Activated T-helper 1 cell treated with anti-CD3 and anti-CD28 coated beads, Interleukin-12 subunit alpha, Interleukin-12 subunit beta, Interleukin-2, Interleukin-4 antibody, amounts not matched to agents 30 ng/mL and 10 ng/mL and 1 ng/mL, durations not matched to agents 14 hours and 24 hours and 36 hours (primary cell): ENCODE measurements around the gene TSPAN9. TPM values are rescaled to one million over a fixed set of nuclear protein-coding genes. Genes with fewer than 3 reads are reported as not detected.

Source experiments
- DNase-seq: peaks from one replicate; pipeline ENCODE4 v3.0.0; 2021; ENCODE audit warnings: low spot score
- H3K27ac Mint-ChIP-seq: one replicate; pipeline ENCODE4 v1.8.0; 2021; ENCODE audit warnings: mild to moderate bottlenecking, mixed read lengths
- H3K27me3 Mint-ChIP-seq: one replicate; pipeline ENCODE4 v1.8.0; 2022; ENCODE audit warnings: mild to moderate bottlenecking, moderate library complexity, mixed read lengths; ENCODE audit not compliant: insufficient read depth
- H3K36me3 Mint-ChIP-seq: one replicate; pipeline ENCODE4 v1.8.0; 2021; ENCODE audit warnings: low read depth, mixed read lengths
- H3K4me1 Mint-ChIP-seq: one replicate; pipeline ENCODE4 v1.8.0; 2021; ENCODE audit warnings: low read depth, mixed read lengths
- H3K4me3 Mint-ChIP-seq: one replicate; pipeline ENCODE4 v1.8.0; 2021; ENCODE audit warnings: mild to moderate bottlenecking, moderate library complexity, mixed read lengths
- H3K9me3 Mint-ChIP-seq: one replicate; pipeline ENCODE4 v1.8.0; 2021; ENCODE audit warnings: mixed read lengths
- intact Hi-C: fragments of 100-400 bp; cut with micrococcal nuclease; formaldehyde crosslinking; loops from one replicate; pipeline ENCODE4 v1.15.1; 2024
- total RNA-seq: library from RNA; stranded (reverse); gene quantifications from 2 replicates; pipeline ENCODE4 v1.2.3, GENCODE V29; 2022

Gene TSPAN9
- total RNA-seq, 1 donor from 2014 or later: 0.44 TPM

DNA sequence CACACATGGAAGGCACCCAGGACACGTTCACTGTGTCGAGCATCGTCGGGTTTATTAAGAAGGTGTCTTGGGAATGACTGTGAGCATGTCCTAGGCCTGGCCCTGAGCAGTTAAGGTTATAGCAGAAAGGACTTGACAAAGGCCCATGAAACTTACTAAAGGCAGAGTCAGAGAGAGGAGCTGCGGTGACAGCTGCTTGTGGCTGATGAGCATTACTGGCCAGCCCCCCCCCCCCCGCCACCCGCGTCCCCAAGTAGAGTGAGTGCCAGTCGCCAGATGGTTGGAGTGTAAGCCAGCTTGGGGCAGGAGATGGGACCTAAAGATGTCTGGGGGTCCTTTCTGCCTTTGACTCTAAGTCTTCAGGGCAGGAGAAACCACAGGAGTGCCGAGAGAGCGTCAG lies 169.9 kb downstream of the TSPAN9 start:
- intact Hi-C loops: no loop called here
- no peak for DNase-seq
- Mint-ChIP-seq H3K27me3 (peaks cover 3% of the 10 kb centered on the region), H3K36me3 (no peaks in the 10 kb centered on the region), H3K4me3 (no peak overlapping the region), H3K9me3 (no peaks in the 10 kb centered on the region), H3K4me1 (peaks cover 8% of the 10 kb centered on the region), H3K27ac (no peak overlapping the region)

DNA sequence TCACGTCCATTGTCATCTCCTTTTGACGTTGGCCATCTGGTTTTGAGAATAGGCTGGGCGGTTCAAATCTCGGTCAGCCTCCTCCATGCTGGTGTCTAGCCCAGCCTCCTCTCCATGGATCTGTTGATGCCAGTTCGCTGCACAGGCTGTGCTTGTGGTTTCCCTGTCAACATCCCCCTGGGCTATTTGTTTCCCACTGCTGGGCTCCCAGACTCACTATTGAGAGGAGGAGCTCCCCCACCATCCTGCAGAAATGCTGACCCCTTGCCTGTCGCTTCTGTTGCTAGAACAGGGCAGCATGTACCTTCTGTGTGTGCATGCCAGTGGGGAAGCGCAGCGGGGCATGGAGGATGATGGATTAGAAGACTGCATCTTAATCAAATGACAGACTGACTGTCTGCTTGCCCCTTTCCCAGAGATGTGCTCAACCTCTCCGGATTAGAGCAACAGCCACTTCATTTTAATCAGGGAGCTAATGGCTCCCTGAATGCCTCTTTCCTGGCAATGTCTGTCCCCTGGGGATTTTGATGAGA lies 170.5 kb downstream of the TSPAN9 start:
- DNase-seq: no peak
- intact Hi-C loops: no loop called here
- Mint-ChIP-seq H3K27ac (no peak overlapping the region), H3K27me3 (peaks cover 3% of the 10 kb centered on the region), H3K4me3 (no peak overlapping the region), H3K36me3 (no peaks in the 10 kb centered on the region), H3K9me3 (no peaks in the 10 kb centered on the region), H3K4me1 (peaks cover 8% of the 10 kb centered on the region)

DNA sequence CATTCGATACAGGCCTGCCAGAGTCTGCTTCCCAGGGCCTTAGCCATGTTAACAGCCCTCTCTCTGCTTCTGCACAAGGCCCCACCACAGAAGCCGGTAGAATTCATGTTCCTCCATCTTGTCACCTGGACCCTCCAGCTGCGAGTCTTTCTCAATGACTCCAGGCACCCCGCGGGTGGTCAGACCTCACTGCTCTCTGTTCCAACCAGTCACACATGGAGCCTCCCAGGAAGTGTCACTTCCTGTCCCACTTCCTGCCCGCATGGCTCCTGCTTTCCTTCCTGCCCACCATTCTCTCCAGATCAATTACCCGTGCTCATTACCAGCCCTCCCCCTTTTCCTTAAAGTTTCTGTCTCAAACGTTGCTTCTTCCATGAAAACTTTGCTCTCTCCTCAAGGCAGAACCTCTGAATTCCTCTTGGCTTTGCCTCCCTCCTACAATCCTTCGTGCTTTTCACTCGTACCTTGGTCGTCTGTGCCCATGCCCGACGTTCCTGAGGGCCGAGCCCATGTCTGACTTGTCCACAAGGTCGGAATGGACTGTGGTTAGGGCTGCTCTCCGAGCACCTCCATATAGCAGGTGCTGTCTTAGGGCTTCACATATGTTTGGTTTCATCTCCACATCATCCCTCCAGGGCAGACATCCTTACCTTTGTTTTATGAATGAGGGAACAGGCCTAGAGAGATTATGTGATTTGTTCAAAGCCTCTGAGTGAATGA lies 172.1 kb downstream of the TSPAN9 start:
- intact Hi-C loops: no loop called here
- DNase-seq: no peak
- Mint-ChIP-seq H3K4me1 (peaks cover 8% of the 10 kb centered on the region), H3K36me3 (no peaks in the 10 kb centered on the region), H3K9me3 (no peaks in the 10 kb centered on the region), H3K4me3 (no peak overlapping the region), H3K27me3 (peaks cover 3% of the 10 kb centered on the region), H3K27ac (no peak overlapping the region)

DNA sequence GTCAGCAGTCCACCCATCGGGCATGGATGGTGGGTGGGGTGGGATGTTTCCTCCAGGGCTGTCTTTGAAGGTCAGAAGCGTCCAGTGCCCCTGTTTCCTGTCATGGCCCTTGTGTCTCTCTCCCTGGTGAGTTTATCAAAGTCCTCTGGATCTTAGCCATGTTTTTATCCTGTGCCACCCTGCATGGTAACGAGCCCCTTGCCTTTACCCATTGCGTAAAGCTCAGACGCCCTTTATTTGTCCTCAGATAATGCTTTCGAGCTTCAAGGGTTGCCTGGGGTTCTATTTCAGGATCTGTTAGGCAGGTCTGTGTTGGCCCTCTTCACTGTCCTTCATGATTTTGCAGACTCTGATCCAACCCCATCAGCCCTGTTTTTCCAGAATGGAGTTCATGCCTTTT lies 172.9 kb downstream of the TSPAN9 start:
- H3K27me3 Mint-ChIP-seq: peaks cover 3% of the 10 kb centered on the region
- no peaks in the 10 kb centered on the region for H3K36me3 Mint-ChIP-seq
- no peak overlapping the region for H3K4me3 Mint-ChIP-seq
- intact Hi-C loops: no loop called here
- peaks cover 8% of the 10 kb centered on the region for H3K4me1 Mint-ChIP-seq
- H3K27ac Mint-ChIP-seq: no peak overlapping the region
- DNase-seq: no peak
- H3K9me3 Mint-ChIP-seq: no peaks in the 10 kb centered on the region

DNA sequence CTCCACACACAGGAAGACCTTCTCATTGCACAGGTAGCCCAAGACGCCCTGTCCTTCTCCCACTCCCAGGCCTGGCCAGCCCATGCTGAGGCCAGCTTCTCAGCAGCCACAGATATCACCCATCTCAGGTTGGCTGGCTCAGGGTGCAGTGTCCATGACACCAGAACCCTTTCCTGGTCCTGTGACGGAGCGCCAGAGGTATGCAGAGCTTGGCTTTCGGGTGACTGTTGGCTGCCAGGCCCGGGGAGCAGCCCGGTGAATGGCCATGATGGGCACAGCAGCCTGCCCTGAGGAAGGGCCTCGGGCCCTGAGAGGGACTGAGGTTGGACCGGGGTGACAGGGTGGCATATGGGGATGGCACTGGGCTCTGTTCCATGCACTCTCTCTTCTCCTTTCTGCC lies 173.4 kb downstream of the TSPAN9 start:
- Mint-ChIP-seq H3K4me1 (peaks cover 8% of the 10 kb centered on the region), H3K27ac (no peak overlapping the region), H3K36me3 (no peaks in the 10 kb centered on the region), H3K27me3 (peaks cover 5% of the 10 kb centered on the region), H3K4me3 (no peak overlapping the region), H3K9me3 (no peaks in the 10 kb centered on the region)
- intact Hi-C loops: no loop called here
- DNase-seq: no peak

DNA sequence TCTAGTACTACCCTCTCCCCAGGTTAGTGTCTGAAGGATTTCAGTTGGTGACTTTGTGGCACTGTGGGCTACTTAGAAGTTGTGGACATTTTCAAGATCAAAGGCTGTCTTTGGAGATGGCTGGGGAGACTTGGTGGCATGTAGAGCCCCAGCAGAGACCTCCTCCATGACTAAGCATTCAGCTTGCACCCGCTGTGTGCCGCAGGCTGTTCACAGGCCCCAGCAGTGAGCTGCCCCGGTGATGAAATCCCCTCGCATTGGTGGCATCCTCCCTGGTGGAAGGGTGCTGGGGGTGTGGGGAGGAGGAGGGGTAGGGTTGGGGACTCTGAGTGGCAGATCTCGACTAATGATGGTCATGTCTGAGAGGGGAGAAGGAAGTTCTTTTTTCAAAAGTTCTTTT lies 173.9 kb downstream of the TSPAN9 start:
- Mint-ChIP-seq H3K9me3 (no peaks in the 10 kb centered on the region), H3K4me1 (peaks cover 8% of the 10 kb centered on the region), H3K4me3 (no peak overlapping the region), H3K27me3 (peaks cover 7% of the 10 kb centered on the region), H3K36me3 (no peaks in the 10 kb centered on the region), H3K27ac (no peak overlapping the region)
- intact Hi-C loops: no loop called here
- DNase-seq: no peak

DNA sequence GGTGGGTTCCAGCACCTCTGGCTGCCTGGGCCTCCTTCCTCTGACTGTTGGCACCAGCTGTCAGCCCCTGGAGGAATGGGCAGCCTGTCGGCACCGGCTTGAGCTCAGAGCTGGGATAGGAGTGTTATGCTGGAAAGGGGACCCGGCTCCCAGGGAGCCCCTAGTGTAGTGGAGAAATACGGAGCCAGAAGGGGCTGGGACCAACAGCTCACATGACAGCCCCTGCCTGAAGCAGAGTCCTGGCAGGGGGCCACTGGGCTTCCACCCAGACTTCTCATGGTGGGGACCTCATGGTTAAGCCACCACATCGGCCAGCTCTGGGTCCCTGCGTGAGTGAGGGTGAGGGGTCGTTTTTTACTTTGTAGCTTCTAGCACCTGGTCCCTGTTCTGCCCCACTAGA lies 174.5 kb downstream of the TSPAN9 start:
- Mint-ChIP-seq H3K4me3 (no peak overlapping the region), H3K27me3 (peaks cover 7% of the 10 kb centered on the region), H3K36me3 (no peaks in the 10 kb centered on the region), H3K9me3 (no peaks in the 10 kb centered on the region), H3K4me1 (peaks cover 8% of the 10 kb centered on the region), H3K27ac (no peak overlapping the region)
- no peak for DNase-seq
- intact Hi-C loops: no loop called here

DNA sequence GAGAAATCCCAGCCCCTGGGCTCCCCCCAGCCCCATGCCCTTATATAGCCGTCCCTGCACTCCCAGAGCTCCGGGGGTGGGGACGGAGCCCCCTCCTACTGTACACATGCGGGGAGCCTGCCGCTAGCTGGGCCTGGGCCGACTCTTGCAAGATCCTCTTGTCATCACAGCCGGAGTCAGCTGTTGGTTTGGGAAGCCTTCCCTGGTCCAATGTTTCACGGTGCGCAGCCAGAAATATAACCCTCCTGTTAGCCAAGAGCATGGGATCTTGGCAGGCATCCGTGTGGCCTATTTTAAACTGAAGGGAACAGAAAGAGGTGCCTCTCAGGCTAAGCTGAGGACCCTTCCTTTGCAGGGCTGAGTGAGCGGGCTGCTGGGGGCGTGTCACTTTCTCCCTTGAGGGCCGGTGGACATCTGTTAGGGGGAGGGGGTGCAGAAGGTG lies 175.3 kb downstream of the TSPAN9 start:
- Mint-ChIP-seq H3K27ac (no peak overlapping the region), H3K4me3 (no peak overlapping the region), H3K36me3 (no peaks in the 10 kb centered on the region), H3K4me1 (peaks cover 8% of the 10 kb centered on the region), H3K9me3 (no peaks in the 10 kb centered on the region), H3K27me3 (peaks cover 7% of the 10 kb centered on the region)
- DNase-seq: no peak
- intact Hi-C loops: no loop called here

DNA sequence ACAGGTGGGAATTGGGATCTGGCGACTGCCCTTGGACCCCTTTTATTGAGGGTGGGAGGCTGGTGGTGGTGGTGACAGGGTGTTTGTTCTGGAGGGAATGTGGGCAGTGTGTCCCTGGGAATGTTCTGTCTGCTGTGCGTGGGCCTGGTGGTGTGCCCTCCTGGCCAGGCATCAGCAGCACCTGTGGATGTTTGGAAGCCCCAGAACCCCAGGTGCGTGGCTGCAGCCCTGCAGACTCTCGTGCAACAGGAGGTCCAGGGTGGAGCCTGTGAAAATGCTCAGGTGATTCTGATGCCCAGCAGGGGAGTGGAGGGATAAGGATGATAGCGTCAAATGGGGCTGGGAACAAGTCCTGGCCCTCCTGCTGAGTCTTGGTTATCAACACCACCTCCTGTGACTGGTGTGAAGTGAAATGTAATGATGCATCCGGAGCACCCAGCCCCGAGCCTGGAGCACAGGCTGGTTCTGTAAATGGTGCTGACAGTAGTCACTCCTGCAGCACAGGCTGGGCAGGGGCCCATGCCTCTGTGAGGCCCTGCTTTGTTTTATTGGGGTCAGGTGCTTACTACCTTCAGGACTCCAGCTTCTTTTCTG lies 176.6 kb downstream of the TSPAN9 start:
- Mint-ChIP-seq H3K9me3 (no peaks in the 10 kb centered on the region), H3K27ac (no peak overlapping the region), H3K27me3 (peaks cover 7% of the 10 kb centered on the region), H3K4me1 (peaks cover 8% of the 10 kb centered on the region), H3K36me3 (no peaks in the 10 kb centered on the region), H3K4me3 (no peak overlapping the region)
- no peak for DNase-seq
- intact Hi-C loops: no loop called here

DNA sequence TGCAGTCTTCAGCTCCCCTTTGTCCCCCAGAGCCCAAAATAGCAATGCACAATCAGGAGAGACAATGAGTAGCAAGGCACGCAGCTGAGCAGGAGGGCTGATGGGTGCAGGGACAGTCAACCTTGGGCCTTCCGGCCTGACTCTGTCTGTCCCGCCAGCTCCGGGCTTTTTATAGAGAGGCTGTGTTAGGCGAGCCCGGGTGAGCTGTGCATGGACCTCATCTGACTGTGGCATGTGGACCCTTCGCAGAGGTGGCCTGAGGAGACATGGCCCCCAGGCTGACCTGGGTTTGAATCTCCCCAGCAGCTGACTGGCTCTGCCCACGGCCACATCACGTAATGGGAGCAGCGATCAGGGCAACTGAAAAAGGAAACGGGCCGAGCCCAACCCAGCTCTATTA lies 177.9 kb downstream of the TSPAN9 start:
- intact Hi-C loops: no loop called here
- Mint-ChIP-seq H3K4me3 (no peak overlapping the region), H3K36me3 (no peaks in the 10 kb centered on the region), H3K4me1 (no peaks in the 10 kb centered on the region), H3K27me3 (peaks cover 6% of the 10 kb centered on the region), H3K27ac (no peak overlapping the region), H3K9me3 (no peaks in the 10 kb centered on the region)
- DNase-seq: no peak

DNA sequence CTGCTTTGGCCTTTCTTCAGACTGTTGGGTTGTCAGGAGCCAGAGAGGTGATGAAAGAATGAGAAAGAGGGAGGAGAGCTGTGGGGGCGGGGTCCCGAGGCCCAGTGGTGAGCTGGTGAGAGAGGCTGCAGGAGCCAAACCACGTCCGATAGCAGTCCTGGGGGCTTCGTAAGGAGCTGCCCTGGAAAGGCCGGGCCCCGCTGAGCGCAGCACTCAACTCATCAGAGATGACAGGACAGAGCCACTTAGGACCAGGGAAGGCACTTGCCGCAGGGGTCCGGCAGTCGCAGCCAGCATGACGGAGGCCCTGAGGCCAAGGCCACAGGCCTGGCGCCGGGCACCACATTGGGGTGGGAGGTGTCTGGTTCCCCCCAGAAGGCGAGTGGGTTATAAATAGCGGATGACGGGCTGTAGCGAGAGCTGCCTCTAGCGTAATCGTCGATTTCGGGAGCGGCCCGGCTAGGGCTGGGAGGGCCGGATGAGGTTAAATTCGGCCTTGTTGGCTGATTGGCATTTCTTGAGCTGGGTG lies 179.0 kb downstream of the TSPAN9 start:
- Mint-ChIP-seq H3K9me3 (no peaks in the 10 kb centered on the region), H3K27ac (no peak overlapping the region), H3K4me3 (no peak overlapping the region), H3K36me3 (no peaks in the 10 kb centered on the region), H3K27me3 (peaks cover 4% of the 10 kb centered on the region), H3K4me1 (no peaks in the 10 kb centered on the region)
- DNase-seq: no peak
- intact Hi-C loops: no loop called here

DNA sequence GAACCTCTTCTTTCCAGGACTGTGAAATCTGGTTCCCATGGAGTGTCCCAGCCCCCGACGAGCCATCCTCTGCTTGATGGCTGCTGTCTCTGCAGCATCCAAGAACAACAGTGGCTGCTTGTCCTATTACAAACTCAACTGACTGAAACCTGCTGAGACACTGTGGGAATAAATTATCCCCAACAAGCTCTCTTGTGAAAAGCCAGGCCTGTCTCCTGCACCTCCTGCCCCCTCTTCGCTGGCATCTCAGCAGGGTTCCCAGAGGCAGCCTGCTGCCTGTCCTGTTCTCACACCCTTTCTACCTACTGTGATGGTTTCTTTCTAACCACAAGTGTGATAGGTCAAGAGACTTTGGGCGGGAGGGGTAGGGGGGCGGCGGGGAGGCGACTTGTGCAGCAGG lies 180.2 kb downstream of the TSPAN9 start:
- no peaks in the 10 kb centered on the region for H3K36me3 Mint-ChIP-seq
- H3K9me3 Mint-ChIP-seq: no peaks in the 10 kb centered on the region
- H3K27me3 Mint-ChIP-seq: peaks cover 4% of the 10 kb centered on the region
- H3K27ac Mint-ChIP-seq: no peak overlapping the region
- no peak overlapping the region for H3K4me3 Mint-ChIP-seq
- H3K4me1 Mint-ChIP-seq: no peaks in the 10 kb centered on the region
- intact Hi-C loops: no loop called here
- DNase-seq: no peak

DNA sequence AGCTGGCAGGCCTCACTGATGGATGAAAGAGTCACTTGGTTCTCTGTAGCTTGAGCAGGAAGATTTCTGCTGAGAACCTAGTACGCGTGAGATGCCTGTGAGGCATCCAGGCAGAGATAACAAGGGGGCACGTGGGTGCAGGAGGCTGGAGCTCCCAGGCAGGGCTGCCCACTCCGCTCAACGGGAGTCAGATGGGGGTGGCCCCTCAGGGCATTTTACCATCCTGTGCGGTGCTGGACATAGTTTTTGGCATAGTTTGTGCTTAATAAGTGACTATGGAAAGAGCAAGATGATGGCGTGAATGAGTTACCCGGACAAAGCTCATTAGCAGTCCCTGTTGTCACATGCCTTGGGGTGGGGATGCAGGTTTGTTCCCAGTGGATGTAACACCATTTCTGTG lies 182.8 kb downstream of the TSPAN9 start:
- Mint-ChIP-seq H3K27me3 (peaks cover 4% of the 10 kb centered on the region), H3K27ac (no peak overlapping the region), H3K4me3 (no peak overlapping the region), H3K9me3 (no peaks in the 10 kb centered on the region), H3K36me3 (no peaks in the 10 kb centered on the region), H3K4me1 (no peaks in the 10 kb centered on the region)
- no peak for DNase-seq
- intact Hi-C loops: no loop called here
